ENCODE measurements around the gene RARA. TPM values are rescaled to one million over a fixed set of nuclear protein-coding genes. Genes with fewer than 3 reads are reported as not detected.

The RARA gene
- total and polyA plus RNA-seq, 2 experiments from 2014 or later: 7.4 to 15.9 TPM

- Histone ChIP-seq H3K9me2 (ENCODE audit: insufficient read depth) (no peaks in the 10 kb centered on the region), H3K4me3 (no peak overlapping the region), H2AFZ (no peak overlapping the region; the same call in 1 of the 2 replicates), H3K4me1 (ENCODE audit: insufficient read depth) (peaks cover 7% of the 10 kb centered on the region; the same call in 1 of the 2 replicates), H3K4me2 (peak overlapping the region; percentile 51; the same call in 1 of the 2 replicates), H3F3A (replicated peaks; ENCODE audit: low read depth) (peaks cover 8% of the 10 kb centered on the region; the same call in 1 of the 2 replicates), H3K27me3 (ENCODE audit: insufficient read depth) (no peaks in the 10 kb centered on the region), H3K36me3 (ENCODE audit: insufficient read depth) (no peaks in the 10 kb centered on the region), H4K20me1 (replicated peaks; ENCODE audit: insufficient read depth) (no peaks in the 10 kb centered on the region), H3K79me2 (replicated peaks; ENCODE audit: insufficient read depth) (no peaks in the 10 kb centered on the region), H3K27ac (ENCODE audit: low read depth) (no peak overlapping the region)
- peaks cover 11% of the 10 kb centered on the region; the same call in 2 of the 3 replicates for H3K36me3 Mint-ChIP-seq (ENCODE audit: low read depth)
- H3K27ac Mint-ChIP-seq: no peak overlapping the region
- peaks cover 14% of the 10 kb centered on the region for H3K9me3 Mint-ChIP-seq
- H3K4me3 Mint-ChIP-seq: no peak overlapping the region
- peak; percentile 46 for ATAC-seq
- TF ChIP-seq ZNF331 (CRISPR knock-in tag; IDR thresholded peaks at IDR 0.05; ENCODE audit: low read depth): no peak
- TF ChIP-seq, protein P1, sequence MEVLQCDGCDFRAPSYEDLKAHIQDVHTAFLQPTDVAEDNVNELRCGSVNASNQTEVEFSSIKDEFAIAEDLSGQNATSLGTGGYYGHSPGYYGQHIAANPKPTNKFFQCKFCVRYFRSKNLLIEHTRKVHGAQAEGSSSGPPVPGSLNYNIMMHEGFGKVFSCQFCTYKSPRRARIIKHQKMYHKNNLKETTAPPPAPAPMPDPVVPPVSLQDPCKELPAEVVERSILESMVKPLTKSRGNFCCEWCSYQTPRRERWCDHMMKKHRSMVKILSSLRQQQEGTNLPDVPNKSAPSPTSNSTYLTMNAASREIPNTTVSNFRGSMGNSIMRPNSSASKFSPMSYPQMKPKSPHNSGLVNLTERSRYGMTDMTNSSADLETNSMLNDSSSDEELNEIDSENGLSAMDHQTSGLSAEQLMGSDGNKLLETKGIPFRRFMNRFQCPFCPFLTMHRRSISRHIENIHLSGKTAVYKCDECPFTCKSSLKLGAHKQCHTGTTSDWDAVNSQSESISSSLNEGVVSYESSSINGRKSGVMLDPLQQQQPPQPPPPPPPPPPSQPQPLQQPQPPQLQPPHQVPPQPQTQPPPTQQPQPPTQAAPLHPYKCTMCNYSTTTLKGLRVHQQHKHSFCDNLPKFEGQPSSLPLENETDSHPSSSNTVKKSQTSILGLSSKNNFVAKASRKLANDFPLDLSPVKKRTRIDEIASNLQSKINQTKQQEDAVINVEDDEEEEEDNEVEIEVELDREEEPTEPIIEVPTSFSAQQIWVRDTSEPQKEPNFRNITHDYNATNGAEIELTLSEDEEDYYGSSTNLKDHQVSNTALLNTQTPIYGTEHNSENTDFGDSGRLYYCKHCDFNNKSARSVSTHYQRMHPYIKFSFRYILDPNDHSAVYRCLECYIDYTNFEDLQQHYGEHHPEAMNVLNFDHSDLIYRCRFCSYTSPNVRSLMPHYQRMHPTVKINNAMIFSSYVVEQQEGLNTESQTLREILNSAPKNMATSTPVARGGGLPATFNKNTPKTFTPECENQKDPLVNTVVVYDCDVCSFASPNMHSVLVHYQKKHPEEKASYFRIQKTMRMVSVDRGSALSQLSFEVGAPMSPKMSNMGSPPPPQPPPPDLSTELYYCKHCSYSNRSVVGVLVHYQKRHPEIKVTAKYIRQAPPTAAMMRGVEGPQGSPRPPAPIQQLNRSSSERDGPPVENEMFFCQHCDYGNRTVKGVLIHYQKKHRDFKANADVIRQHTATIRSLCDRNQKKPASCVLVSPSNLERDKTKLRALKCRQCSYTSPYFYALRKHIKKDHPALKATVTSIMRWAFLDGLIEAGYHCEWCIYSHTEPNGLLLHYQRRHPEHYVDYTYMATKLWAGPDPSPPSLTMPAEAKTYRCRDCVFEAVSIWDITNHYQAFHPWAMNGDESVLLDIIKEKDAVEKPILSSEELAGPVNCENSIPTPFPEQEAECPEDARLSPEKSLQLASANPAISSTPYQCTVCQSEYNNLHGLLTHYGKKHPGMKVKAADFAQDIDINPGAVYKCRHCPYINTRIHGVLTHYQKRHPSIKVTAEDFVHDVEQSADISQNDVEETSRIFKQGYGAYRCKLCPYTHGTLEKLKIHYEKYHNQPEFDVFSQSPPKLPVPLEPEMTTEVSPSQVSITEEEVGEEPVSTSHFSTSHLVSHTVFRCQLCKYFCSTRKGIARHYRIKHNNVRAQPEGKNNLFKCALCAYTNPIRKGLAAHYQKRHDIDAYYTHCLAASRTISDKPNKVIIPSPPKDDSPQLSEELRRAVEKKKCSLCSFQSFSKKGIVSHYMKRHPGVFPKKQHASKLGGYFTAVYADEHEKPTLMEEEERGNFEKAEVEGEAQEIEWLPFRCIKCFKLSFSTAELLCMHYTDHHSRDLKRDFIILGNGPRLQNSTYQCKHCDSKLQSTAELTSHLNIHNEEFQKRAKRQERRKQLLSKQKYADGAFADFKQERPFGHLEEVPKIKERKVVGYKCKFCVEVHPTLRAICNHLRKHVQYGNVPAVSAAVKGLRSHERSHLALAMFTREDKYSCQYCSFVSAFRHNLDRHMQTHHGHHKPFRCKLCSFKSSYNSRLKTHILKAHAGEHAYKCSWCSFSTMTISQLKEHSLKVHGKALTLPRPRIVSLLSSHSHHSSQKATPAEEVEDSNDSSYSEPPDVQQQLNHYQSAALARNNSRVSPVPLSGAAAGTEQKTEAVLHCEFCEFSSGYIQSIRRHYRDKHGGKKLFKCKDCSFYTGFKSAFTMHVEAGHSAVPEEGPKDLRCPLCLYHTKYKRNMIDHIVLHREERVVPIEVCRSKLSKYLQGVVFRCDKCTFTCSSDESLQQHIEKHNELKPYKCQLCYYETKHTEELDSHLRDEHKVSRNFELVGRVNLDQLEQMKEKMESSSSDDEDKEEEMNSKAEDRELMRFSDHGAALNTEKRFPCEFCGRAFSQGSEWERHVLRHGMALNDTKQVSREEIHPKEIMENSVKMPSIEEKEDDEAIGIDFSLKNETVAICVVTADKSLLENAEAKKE (CRISPR knock-in tag; IDR thresholded peaks at IDR 0.05): no peak
- TF ChIP-seq POLR2AphosphoS5 (IDR thresholded peaks at IDR 0.05; ENCODE audit: low read depth): no peak
- TF ChIP-seq STAT1 (IDR thresholded peaks at IDR 0.05; ENCODE audit: unreplicated experiment): no peak
- TF ChIP-seq NANOG (IDR thresholded peaks at IDR 0.05; ENCODE audit: borderline replicate concordance): no peak
- no peak for TF ChIP-seq ZNF114 (CRISPR knock-in tag; IDR thresholded peaks at IDR 0.05)
- TF ChIP-seq, protein P2, sequence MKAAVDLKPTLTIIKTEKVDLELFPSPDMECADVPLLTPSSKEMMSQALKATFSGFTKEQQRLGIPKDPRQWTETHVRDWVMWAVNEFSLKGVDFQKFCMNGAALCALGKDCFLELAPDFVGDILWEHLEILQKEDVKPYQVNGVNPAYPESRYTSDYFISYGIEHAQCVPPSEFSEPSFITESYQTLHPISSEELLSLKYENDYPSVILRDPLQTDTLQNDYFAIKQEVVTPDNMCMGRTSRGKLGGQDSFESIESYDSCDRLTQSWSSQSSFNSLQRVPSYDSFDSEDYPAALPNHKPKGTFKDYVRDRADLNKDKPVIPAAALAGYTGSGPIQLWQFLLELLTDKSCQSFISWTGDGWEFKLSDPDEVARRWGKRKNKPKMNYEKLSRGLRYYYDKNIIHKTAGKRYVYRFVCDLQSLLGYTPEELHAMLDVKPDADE (IDR thresholded peaks at IDR 0.05): no peak
- TF ChIP-seq, protein P3, sequence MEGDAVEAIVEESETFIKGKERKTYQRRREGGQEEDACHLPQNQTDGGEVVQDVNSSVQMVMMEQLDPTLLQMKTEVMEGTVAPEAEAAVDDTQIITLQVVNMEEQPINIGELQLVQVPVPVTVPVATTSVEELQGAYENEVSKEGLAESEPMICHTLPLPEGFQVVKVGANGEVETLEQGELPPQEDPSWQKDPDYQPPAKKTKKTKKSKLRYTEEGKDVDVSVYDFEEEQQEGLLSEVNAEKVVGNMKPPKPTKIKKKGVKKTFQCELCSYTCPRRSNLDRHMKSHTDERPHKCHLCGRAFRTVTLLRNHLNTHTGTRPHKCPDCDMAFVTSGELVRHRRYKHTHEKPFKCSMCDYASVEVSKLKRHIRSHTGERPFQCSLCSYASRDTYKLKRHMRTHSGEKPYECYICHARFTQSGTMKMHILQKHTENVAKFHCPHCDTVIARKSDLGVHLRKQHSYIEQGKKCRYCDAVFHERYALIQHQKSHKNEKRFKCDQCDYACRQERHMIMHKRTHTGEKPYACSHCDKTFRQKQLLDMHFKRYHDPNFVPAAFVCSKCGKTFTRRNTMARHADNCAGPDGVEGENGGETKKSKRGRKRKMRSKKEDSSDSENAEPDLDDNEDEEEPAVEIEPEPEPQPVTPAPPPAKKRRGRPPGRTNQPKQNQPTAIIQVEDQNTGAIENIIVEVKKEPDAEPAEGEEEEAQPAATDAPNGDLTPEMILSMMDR (conservative IDR thresholded peaks at IDR 0.05; ENCODE audit: low read depth in 2 of 2): no peak
- no peak for TF ChIP-seq JUNB (IDR thresholded peaks at IDR 0.05; ENCODE audit: unreplicated experiment)
- no peak for TF ChIP-seq EZH2phosphoT487 (IDR thresholded peaks at IDR 0.05; ENCODE audit: unreplicated experiment)
- no peak for TF ChIP-seq CREB1 (CRISPR knock-in tag; IDR thresholded peaks at IDR 0.05; ENCODE audit: low read depth)
- TF ChIP-seq EZH2 (IDR thresholded peaks at IDR 0.05; ENCODE audit: low read depth, unreplicated experiment): no peak
- no peak for TF ChIP-seq REST (IDR thresholded peaks at IDR 0.05; ENCODE audit: unreplicated experiment)
- DNase-seq (ENCODE audit: low spot score): peak; percentile 48
- H3K4me1 Mint-ChIP-seq: peaks cover 7% of the 10 kb centered on the region
- peaks cover 12% of the 10 kb centered on the region for H3K27me3 Mint-ChIP-seq (ENCODE audit: insufficient read depth, low read depth, poor library complexity)
Measured at GRCh38 chr17:40374821-40375498, 66.0 kb downstream of the RARA start.
